Measurements from ENCODE around the gene SCN2A. TPM values are rescaled to one million over a fixed set of nuclear protein-coding genes. Genes with fewer than 3 reads are reported as not detected.

SCN2A gene
- total and polyA plus RNA-seq, 10 of the 15 experiments (the other 5 are each of a cell fraction or from before 2014, with no cell fraction given), result 0.01 TPM; not detected in 8

DNA sequence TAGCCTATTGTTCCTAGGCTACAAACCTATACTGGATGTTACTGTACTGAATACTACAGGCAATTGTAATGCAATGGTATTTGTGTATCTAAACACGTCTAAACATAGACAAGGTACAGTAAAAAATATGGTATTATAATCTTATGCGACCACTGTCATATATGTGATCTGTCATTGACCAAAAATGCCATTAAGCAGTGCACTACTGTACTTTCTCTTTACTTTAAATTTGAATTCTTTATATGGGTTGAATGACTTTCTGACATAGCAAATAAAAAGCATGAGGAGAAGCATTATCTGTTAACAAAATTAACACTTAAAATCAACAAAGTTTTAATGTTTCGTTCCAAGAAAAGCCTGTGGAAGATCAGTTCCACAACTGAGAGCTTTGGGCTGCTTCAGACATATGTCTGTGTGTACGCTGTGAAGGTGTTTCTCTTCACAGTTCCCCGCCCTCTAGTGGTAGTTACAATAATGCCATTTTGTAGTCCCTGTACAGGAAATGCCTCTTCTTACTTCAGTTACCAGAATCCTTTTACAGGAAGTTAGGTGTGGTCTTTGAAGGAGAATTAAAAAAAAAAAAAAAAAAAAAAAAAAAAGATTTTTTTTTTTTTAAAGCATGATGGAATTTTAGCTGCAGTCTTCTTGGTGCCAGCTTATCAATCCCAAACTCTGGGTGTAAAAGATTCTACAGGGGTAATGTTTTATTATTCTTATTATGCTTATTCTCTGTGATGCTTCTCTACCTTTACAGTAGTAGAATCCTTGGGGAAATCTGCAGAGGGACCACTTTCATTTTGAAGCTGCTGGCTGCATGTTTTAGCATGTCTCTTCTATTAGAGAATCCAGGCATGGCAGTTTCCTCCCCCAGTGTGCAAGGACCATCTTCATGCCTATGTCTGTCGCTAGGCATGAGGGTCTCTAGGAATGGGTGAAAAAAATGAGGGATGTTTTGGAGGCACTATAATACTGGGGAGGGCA, 54.5 kb downstream of the SCN2A start (continued):
- TF ChIP-seq, protein P1, sequence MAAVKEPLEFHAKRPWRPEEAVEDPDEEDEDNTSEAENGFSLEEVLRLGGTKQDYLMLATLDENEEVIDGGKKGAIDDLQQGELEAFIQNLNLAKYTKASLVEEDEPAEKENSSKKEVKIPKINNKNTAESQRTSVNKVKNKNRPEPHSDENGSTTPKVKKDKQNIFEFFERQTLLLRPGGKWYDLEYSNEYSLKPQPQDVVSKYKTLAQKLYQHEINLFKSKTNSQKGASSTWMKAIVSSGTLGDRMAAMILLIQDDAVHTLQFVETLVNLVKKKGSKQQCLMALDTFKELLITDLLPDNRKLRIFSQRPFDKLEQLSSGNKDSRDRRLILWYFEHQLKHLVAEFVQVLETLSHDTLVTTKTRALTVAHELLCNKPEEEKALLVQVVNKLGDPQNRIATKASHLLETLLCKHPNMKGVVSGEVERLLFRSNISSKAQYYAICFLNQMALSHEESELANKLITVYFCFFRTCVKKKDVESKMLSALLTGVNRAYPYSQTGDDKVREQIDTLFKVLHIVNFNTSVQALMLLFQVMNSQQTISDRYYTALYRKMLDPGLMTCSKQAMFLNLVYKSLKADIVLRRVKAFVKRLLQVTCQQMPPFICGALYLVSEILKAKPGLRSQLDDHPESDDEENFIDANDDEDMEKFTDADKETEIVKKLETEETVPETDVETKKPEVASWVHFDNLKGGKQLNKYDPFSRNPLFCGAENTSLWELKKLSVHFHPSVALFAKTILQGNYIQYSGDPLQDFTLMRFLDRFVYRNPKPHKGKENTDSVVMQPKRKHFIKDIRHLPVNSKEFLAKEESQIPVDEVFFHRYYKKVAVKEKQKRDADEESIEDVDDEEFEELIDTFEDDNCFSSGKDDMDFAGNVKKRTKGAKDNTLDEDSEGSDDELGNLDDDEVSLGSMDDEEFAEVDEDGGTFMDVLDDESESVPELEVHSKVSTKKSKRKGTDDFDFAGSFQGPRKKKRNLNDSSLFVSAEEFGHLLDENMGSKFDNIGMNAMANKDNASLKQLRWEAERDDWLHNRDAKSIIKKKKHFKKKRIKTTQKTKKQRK (IDR thresholded peaks at IDR 0.05; ENCODE audit: low read depth, low read length), result no peak
- TF ChIP-seq WRNIP1 (IDR thresholded peaks at IDR 0.05; ENCODE audit: borderline replicate concordance, low read depth, low read length) (no peak), YY1 (IDR thresholded peaks at IDR 0.05; ENCODE audit: low read depth, low read length) (0 out of 2 replicates have a peak, but pooled peaks have one; percentile 24), CBX3 (IDR thresholded peaks at IDR 0.05; ENCODE audit: borderline replicate concordance, low read depth) (no peak), NFIC (IDR thresholded peaks at IDR 0.05; ENCODE audit: low read depth, low read length) (no peak), RFX5 (IDR thresholded peaks at IDR 0.05; ENCODE audit: low read depth, low read length) (no peak), CHD1 (IDR thresholded peaks at IDR 0.05; ENCODE audit: low read depth, low read length) (no peak), CREB1 (IDR thresholded peaks at IDR 0.05; ENCODE audit: low read depth) (0 out of 2 replicates have a peak, but pooled peaks have one; percentile 34), NR2C1 (IDR thresholded peaks at IDR 0.05) (no peak), SIX5 (IDR thresholded peaks at IDR 0.05; ENCODE audit: low read depth, low read length, severe bottlenecking) (peak; percentile 67), SMARCA5 (IDR thresholded peaks at IDR 0.05) (0 out of 2 replicates have a peak, but pooled peaks have one; percentile 24), SUZ12 (IDR thresholded peaks at IDR 0.05; ENCODE audit: unreplicated experiment) (no peak), IKZF1 (conservative IDR thresholded peaks at IDR 0.05) (no peak), ZNF274 (IDR thresholded peaks at IDR 0.05; ENCODE audit: insufficient read depth, insufficient read length) (no peak), HDAC2 (IDR thresholded peaks at IDR 0.05) (no peak), PML (IDR thresholded peaks at IDR 0.05; ENCODE audit: low read length) (no peak), ZNF384 (IDR thresholded peaks at IDR 0.05; ENCODE audit: borderline replicate concordance, low read depth, low read length) (peak; percentile 96)
- TF ChIP-seq, protein P2, sequence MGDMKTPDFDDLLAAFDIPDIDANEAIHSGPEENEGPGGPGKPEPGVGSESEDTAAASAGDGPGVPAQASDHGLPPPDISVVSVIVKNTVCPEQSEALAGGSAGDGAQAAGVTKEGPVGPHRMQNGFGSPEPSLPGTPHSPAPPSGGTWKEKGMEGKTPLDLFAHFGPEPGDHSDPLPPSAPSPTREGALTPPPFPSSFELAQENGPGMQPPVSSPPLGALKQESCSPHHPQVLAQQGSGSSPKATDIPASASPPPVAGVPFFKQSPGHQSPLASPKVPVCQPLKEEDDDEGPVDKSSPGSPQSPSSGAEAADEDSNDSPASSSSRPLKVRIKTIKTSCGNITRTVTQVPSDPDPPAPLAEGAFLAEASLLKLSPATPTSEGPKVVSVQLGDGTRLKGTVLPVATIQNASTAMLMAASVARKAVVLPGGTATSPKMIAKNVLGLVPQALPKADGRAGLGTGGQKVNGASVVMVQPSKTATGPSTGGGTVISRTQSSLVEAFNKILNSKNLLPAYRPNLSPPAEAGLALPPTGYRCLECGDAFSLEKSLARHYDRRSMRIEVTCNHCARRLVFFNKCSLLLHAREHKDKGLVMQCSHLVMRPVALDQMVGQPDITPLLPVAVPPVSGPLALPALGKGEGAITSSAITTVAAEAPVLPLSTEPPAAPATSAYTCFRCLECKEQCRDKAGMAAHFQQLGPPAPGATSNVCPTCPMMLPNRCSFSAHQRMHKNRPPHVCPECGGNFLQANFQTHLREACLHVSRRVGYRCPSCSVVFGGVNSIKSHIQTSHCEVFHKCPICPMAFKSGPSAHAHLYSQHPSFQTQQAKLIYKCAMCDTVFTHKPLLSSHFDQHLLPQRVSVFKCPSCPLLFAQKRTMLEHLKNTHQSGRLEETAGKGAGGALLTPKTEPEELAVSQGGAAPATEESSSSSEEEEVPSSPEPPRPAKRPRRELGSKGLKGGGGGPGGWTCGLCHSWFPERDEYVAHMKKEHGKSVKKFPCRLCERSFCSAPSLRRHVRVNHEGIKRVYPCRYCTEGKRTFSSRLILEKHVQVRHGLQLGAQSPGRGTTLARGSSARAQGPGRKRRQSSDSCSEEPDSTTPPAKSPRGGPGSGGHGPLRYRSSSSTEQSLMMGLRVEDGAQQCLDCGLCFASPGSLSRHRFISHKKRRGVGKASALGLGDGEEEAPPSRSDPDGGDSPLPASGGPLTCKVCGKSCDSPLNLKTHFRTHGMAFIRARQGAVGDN (IDR thresholded peaks at IDR 0.05), result no peak
- TF ChIP-seq, protein P3, sequence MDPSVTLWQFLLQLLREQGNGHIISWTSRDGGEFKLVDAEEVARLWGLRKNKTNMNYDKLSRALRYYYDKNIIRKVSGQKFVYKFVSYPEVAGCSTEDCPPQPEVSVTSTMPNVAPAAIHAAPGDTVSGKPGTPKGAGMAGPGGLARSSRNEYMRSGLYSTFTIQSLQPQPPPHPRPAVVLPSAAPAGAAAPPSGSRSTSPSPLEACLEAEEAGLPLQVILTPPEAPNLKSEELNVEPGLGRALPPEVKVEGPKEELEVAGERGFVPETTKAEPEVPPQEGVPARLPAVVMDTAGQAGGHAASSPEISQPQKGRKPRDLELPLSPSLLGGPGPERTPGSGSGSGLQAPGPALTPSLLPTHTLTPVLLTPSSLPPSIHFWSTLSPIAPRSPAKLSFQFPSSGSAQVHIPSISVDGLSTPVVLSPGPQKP (IDR thresholded peaks at IDR 0.05; ENCODE audit: low read depth, low read length), result no peak
- TF ChIP-seq, protein P4, sequence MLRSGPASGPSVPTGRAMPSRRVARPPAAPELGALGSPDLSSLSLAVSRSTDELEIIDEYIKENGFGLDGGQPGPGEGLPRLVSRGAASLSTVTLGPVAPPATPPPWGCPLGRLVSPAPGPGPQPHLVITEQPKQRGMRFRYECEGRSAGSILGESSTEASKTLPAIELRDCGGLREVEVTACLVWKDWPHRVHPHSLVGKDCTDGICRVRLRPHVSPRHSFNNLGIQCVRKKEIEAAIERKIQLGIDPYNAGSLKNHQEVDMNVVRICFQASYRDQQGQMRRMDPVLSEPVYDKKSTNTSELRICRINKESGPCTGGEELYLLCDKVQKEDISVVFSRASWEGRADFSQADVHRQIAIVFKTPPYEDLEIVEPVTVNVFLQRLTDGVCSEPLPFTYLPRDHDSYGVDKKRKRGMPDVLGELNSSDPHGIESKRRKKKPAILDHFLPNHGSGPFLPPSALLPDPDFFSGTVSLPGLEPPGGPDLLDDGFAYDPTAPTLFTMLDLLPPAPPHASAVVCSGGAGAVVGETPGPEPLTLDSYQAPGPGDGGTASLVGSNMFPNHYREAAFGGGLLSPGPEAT (IDR thresholded peaks at IDR 0.05; ENCODE audit: low read depth), result no peak
